GM23338 (cell line): ENCODE results near the gene KRT8. TPM values are rescaled to one million over a fixed set of nuclear protein-coding genes. Genes with fewer than 3 reads are reported as not detected.
A peak's percentile ranks its signal among the peaks of the same experiment; 100 is the strongest.

Source experiments
- ATAC-seq: fragments of 200-7000 bp; cut with Tn5 transposase; 3 replicates; pipeline ENCODE4 v1.9.1; 2020
- DNase-seq: peaks from one replicate; pipeline ENCODE4 v3.0.0-alpha.2; 2015; ENCODE audit warnings: low spot score
- H2AFZ ChIP-seq: fragments of 200-600 bp; sonication (generic); 2 replicates; pipeline ENCODE4 v1.8.0; 2016; ENCODE audit warnings: antibody characterized with exemption, mild to moderate bottlenecking, moderate library complexity
- H3F3A ChIP-seq: fragments of 200-600 bp; sonication (generic); replicated peaks from 2 replicates; pipeline ENCODE4 v1.8.0; 2017; ENCODE audit warnings: antibody characterized with exemption, mixed run types, low read depth
- H3K27ac ChIP-seq: fragments of 200-600 bp; sonication (generic); 2 replicates; pipeline ENCODE4 v1.6.1; 2016; ENCODE audit warnings: low read depth
- H3K27me3 ChIP-seq: fragments of 200-600 bp; sonication (generic); 2 replicates; pipeline ENCODE4 v1.8.0; 2016; ENCODE audit warnings: mild to moderate bottlenecking, mixed run types, moderate library complexity; ENCODE audit not compliant: insufficient read depth
- H3K36me3 ChIP-seq: fragments of 200-600 bp; sonication (generic); 2 replicates; pipeline ENCODE4 v1.8.0; 2016; ENCODE audit warnings: mild to moderate bottlenecking; ENCODE audit not compliant: insufficient read depth
- H3K4me1 ChIP-seq: fragments of 200-600 bp; sonication (generic); 2 replicates; pipeline ENCODE4 v1.8.0; 2016; ENCODE audit warnings: mild to moderate bottlenecking, moderate library complexity; ENCODE audit not compliant: insufficient read depth
- H3K4me2 ChIP-seq: fragments of 200-600 bp; sonication (generic); 2 replicates; pipeline ENCODE4 v1.7.1; 2017; ENCODE audit warnings: mixed run types
- H3K4me3 ChIP-seq: fragments of 200-600 bp; sonication (generic); 2 replicates; pipeline ENCODE4 v1.6.1; 2016; ENCODE audit warnings: mixed run types
- H3K79me2 ChIP-seq: fragments of 200-600 bp; sonication (generic); replicated peaks from 2 replicates; pipeline ENCODE4 v1.8.0; 2017; ENCODE audit warnings: mild to moderate bottlenecking; ENCODE audit not compliant: insufficient read depth
- H3K9me2 ChIP-seq: fragments of 200-600 bp; sonication (generic); 2 replicates; pipeline ENCODE4 v1.8.0; 2017; ENCODE audit not compliant: insufficient read depth
- H4K20me1 ChIP-seq: fragments of 200-600 bp; sonication (generic); replicated peaks from 2 replicates; pipeline ENCODE4 v1.8.0; 2017; ENCODE audit warnings: mild to moderate bottlenecking; ENCODE audit not compliant: insufficient read depth
- H3K27ac Mint-ChIP-seq: 2 replicates; pipeline ENCODE4 v1.8.0; 2020; ENCODE audit warnings: inconsistent platforms, mild to moderate bottlenecking, moderate library complexity, mixed read lengths
- H3K27me3 Mint-ChIP-seq: 3 replicates; pipeline ENCODE4 v1.8.0; 2022; ENCODE audit warnings: low read depth, mild to moderate bottlenecking, moderate library complexity, mixed read lengths, inconsistent platforms; ENCODE audit not compliant: insufficient read depth, poor library complexity
- H3K36me3 Mint-ChIP-seq: 3 replicates; pipeline ENCODE4 v1.8.0; 2021; ENCODE audit warnings: low read depth, mild to moderate bottlenecking, inconsistent platforms, moderate library complexity, mixed read lengths
- H3K4me1 Mint-ChIP-seq: 3 replicates; pipeline ENCODE4 v1.8.0; 2020; ENCODE audit warnings: mild to moderate bottlenecking, inconsistent platforms, mixed read lengths
- H3K4me3 Mint-ChIP-seq: 3 replicates; pipeline ENCODE4 v1.8.0; 2021; ENCODE audit warnings: moderate library complexity, mild to moderate bottlenecking, inconsistent platforms, mixed read lengths
- H3K9me3 Mint-ChIP-seq: 3 replicates; pipeline ENCODE4 v1.8.0; 2020; ENCODE audit warnings: moderate library complexity, mild to moderate bottlenecking, inconsistent platforms, mixed read lengths
- EZH2 ChIP-seq: fragments of 200-600 bp; sonication (generic); IDR thresholded peaks from one replicate; pipeline ENCODE4 v1.8.0; 2017; ENCODE audit warnings: antibody characterized with exemption, mild to moderate bottlenecking, low read depth; ENCODE audit not compliant: unreplicated experiment
- STAT1 ChIP-seq: IDR thresholded peaks from one replicate; pipeline ENCODE4 v1.6.1; 2016; ENCODE audit warnings: antibody characterized with exemption; ENCODE audit not compliant: unreplicated experiment
- ZNF331 ChIP-seq: fragments of 250-450 bp; sonication (Bioruptor Pico); IDR thresholded peaks from 2 replicates; pipeline ENCODE4 v1.5.0; 2020; ENCODE audit warnings: low read depth, mild to moderate bottlenecking, moderate library complexity
- polyA plus RNA-seq: library from polyadenylated mRNA; unstranded; fragments of >200 nt; fragmentation: Nextera tagmentation; extraction: Ambion mirVana; gene quantifications from 2 replicates; pipeline ENCODE4 v1.2.1, GENCODE V29; 2016
- total RNA-seq: library from RNA; depleted of rRNA; stranded (reverse); fragments of >200 nt; shearing (Covaris generic); gene quantifications from 2 replicates; pipeline ENCODE4 v1.2.3, GENCODE V29; 2014
- TF ChIP-seq, protein P1 (sequence below), 2 experiments: fragments of 200-600 bp in 1 of 2; sonication (generic) in 1 of 2; conservative IDR thresholded peaks; 2 replicates each; pipeline versions ENCODE4 v1.5.1 to v1.6.1; 2016 to 2017; ENCODE audit warnings: antibody characterized with exemption in 2 of 2, low read depth in 2 of 2, mild to moderate bottlenecking in 2 of 2, moderate library complexity in 1 of 2
- TF ChIP-seq, protein P2 (sequence below): IDR thresholded peaks from one replicate; pipeline ENCODE4 v1.6.1; 2018; ENCODE audit warnings: antibody characterized with exemption; ENCODE audit not compliant: unreplicated experiment

KRT8 gene
- total and polyA plus RNA-seq, 2 experiments from 2014 or later: 250 to 322 TPM

DNA sequence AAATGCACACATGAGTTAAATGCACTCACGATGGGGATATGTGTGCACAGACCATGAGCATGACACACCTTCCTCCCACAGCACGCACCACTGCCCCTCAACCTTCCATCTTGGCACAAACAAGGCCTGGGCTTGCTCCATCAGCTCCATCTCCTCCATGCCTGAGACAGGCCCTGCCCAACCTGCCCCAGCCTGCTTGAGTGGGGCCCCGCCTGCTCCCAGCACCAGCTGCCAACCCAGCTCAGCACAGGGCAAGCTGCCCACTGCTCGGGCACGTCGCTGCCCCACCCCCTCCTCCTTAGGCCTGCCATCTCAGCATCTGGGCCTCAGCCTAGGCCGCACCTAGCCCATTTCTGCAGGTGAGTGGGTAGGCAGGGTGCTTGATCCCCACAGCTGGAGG, 28.5 kb downstream of the KRT8 start (continued):
- TF ChIP-seq EZH2: no peak
- no peak for TF ChIP-seq ZNF331 (CRISPR knock-in tag)

DNA sequence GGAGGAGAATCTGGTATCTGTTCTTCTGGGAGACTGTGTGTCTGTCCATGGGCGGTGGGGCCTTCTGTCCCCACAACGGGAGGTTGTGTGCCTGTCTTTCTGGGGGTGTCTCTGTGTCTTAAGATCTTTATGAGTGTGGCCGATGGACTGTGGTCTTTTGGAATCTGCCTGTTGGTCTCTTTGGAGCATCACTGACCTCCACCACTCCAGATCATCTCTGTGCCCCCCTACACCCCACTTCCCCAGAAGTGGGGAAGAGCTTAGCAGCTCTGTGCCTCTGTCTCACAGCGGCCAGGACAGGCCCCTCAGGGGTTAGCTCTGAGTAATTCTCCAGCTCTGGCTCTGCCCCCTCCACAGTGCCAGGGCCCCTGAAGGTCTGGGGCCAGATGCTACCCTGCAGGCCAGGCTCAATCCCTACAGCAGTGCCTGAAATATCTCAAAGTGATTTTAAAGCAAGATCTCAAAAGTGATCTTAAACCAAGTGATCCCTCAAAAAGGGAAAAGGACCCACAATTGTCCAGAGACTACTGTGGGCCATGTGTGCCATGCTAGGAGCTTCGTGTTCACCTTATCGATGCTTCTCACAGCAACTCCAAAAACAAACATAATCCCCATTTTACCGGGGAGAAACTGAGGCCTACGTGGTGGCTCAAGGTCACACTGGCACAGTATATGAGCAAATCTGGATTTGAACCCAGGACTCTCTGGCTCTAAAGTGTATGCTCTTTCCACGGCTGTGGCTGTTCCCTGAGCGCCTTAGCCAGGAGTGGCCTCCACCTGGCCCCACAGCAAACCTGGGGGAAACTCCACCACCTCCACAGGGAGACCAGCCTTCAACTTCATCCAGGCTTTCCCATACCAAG, 30.1 kb downstream of the KRT8 start:
- no peaks in the 10 kb centered on the region for H3K9me3 Mint-ChIP-seq
- Histone ChIP-seq H3K9me2 (no peaks in the 10 kb centered on the region), H3K4me2 (peak overlapping the region; percentile 88), H3F3A (peaks cover 3% of the 10 kb centered on the region; the same call in 1 of the 2 replicates), H3K27ac (no peak overlapping the region), H3K4me3 (peak overlapping the region; percentile 59), H3K27me3 (peaks cover 26% of the 10 kb centered on the region), H3K79me2 (no peaks in the 10 kb centered on the region), H2AFZ (peak overlapping the region; percentile 98), H3K4me1 (no peaks in the 10 kb centered on the region; the same call in 1 of the 2 replicates), H4K20me1 (no peaks in the 10 kb centered on the region), H3K36me3 (no peaks in the 10 kb centered on the region)
- H3K27ac Mint-ChIP-seq: no peak overlapping the region
- peaks cover 11% of the 10 kb centered on the region for H3K27me3 Mint-ChIP-seq
- H3K36me3 Mint-ChIP-seq: no peaks in the 10 kb centered on the region
- ATAC-seq: no peak
- peaks cover 24% of the 10 kb centered on the region for H3K4me1 Mint-ChIP-seq
- peak overlapping the region; percentile 66 for H3K4me3 Mint-ChIP-seq
- DNase-seq: no peak
- TF ChIP-seq, protein P1, sequence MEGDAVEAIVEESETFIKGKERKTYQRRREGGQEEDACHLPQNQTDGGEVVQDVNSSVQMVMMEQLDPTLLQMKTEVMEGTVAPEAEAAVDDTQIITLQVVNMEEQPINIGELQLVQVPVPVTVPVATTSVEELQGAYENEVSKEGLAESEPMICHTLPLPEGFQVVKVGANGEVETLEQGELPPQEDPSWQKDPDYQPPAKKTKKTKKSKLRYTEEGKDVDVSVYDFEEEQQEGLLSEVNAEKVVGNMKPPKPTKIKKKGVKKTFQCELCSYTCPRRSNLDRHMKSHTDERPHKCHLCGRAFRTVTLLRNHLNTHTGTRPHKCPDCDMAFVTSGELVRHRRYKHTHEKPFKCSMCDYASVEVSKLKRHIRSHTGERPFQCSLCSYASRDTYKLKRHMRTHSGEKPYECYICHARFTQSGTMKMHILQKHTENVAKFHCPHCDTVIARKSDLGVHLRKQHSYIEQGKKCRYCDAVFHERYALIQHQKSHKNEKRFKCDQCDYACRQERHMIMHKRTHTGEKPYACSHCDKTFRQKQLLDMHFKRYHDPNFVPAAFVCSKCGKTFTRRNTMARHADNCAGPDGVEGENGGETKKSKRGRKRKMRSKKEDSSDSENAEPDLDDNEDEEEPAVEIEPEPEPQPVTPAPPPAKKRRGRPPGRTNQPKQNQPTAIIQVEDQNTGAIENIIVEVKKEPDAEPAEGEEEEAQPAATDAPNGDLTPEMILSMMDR (conservative IDR thresholded peaks at IDR 0.05; ENCODE audit: low read depth in 2 of 2): no peak
- TF ChIP-seq, protein P2, sequence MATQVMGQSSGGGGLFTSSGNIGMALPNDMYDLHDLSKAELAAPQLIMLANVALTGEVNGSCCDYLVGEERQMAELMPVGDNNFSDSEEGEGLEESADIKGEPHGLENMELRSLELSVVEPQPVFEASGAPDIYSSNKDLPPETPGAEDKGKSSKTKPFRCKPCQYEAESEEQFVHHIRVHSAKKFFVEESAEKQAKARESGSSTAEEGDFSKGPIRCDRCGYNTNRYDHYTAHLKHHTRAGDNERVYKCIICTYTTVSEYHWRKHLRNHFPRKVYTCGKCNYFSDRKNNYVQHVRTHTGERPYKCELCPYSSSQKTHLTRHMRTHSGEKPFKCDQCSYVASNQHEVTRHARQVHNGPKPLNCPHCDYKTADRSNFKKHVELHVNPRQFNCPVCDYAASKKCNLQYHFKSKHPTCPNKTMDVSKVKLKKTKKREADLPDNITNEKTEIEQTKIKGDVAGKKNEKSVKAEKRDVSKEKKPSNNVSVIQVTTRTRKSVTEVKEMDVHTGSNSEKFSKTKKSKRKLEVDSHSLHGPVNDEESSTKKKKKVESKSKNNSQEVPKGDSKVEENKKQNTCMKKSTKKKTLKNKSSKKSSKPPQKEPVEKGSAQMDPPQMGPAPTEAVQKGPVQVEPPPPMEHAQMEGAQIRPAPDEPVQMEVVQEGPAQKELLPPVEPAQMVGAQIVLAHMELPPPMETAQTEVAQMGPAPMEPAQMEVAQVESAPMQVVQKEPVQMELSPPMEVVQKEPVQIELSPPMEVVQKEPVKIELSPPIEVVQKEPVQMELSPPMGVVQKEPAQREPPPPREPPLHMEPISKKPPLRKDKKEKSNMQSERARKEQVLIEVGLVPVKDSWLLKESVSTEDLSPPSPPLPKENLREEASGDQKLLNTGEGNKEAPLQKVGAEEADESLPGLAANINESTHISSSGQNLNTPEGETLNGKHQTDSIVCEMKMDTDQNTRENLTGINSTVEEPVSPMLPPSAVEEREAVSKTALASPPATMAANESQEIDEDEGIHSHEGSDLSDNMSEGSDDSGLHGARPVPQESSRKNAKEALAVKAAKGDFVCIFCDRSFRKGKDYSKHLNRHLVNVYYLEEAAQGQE: no peak
- TF ChIP-seq STAT1: no peak
